ENCODE measurements around the gene UBR2. TPM values are rescaled to one million over a fixed set of nuclear protein-coding genes. Genes with fewer than 3 reads are reported as not detected.

Gene UBR2
- total and polyA plus RNA-seq, 9 of the 15 experiments (the other 6 are each of a cell fraction or from before 2014, with no cell fraction given) = 9.1 to 38.9 (median 23.4) TPM

DNA sequence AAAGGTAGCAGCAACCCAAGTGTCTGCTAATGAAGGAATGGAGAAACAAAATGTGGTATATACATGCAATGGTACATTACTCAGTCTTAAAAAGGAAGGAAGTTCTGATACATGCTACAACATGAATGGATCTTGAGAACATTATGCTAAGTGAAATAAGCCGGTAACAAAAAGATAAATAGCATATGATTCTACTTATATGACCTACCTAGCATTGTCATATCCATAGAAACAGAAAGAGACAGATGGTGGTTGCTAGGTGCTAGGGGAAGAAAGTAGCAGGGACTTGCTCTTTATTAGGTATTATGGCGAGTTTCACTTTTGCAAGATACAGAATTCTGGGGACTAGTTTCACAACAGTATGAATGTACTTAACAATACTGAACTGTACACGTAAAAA, 46.6 kb downstream of the UBR2 start:
- DNase-seq (ENCODE audit: extremely low read depth in 1 of 4, low spot score in 3 of 4) = no peak
- H3K4me2 ChIP-seq (ENCODE audit: insufficient read depth, low read length) = no peak overlapping the region
- in situ Hi-C loops (cut with MboI) (no loop called here), intact Hi-C loops (cut with micrococcal nuclease) (no loop called here)
- no peaks in the 10 kb centered on the region for H3K79me2 ChIP-seq (ENCODE audit: control insufficient read depth, insufficient read depth, low read length)
- WGBS (ENCODE audit: insufficient coverage, low coverage, missing lambda C conversion rate) = 87% methylated on average over 3 of the region's 3 CpGs
- no peak overlapping the region for H3K27ac ChIP-seq (ENCODE audit: extremely low read depth, low read depth, low read length)
- H4K20me1 ChIP-seq (replicated peaks; ENCODE audit: control insufficient read depth, insufficient read depth, low read length) = no peaks in the 10 kb centered on the region
- H3K36me3 ChIP-seq (ENCODE audit: control insufficient read depth, insufficient read depth, low read length) = peaks cover 44% of the 10 kb centered on the region; the same call in 2 of the 3 replicates
- no peaks in the 10 kb centered on the region for H3K4me1 ChIP-seq (replicated peaks in 1 of 2; ENCODE audit: control insufficient read depth in 2 of 2, insufficient read depth in 2 of 2, low read length in 2 of 2)
- TF ChIP-seq, protein P1, sequence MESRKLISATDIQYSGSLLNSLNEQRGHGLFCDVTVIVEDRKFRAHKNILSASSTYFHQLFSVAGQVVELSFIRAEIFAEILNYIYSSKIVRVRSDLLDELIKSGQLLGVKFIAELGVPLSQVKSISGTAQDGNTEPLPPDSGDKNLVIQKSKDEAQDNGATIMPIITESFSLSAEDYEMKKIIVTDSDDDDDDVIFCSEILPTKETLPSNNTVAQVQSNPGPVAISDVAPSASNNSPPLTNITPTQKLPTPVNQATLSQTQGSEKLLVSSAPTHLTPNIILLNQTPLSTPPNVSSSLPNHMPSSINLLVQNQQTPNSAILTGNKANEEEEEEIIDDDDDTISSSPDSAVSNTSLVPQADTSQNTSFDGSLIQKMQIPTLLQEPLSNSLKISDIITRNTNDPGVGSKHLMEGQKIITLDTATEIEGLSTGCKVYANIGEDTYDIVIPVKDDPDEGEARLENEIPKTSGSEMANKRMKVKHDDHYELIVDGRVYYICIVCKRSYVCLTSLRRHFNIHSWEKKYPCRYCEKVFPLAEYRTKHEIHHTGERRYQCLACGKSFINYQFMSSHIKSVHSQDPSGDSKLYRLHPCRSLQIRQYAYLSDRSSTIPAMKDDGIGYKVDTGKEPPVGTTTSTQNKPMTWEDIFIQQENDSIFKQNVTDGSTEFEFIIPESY (CRISPR knock-in tag; IDR thresholded peaks at IDR 0.05) = no peak
- TF ChIP-seq CC2D1A (IDR thresholded peaks at IDR 0.05) (no peak), SREBF1 (IDR thresholded peaks at IDR 0.05; ENCODE audit: borderline replicate concordance, low read depth, low read length) (no peak), RBBP5 (IDR thresholded peaks at IDR 0.05; ENCODE audit: borderline replicate concordance, insufficient read depth, low read length, poor library complexity, severe bottlenecking) (no peak), FIP1L1 (IDR thresholded peaks at IDR 0.05; ENCODE audit: low read depth, low read length, poor library complexity, severe bottlenecking) (no peak), PURB (CRISPR knock-in tag; IDR thresholded peaks at IDR 0.05; ENCODE audit: low read depth) (no peak), ARID1B (IDR thresholded peaks at IDR 0.05) (no peak), NCOR1 (IDR thresholded peaks at IDR 0.05) (no peak), ZNF644 (tag; IDR thresholded peaks at IDR 0.05; ENCODE audit: low read depth) (no peak), IFI16 (CRISPR knock-in tag; IDR thresholded peaks at IDR 0.05) (no peak)
- TF ChIP-seq, protein P2, sequence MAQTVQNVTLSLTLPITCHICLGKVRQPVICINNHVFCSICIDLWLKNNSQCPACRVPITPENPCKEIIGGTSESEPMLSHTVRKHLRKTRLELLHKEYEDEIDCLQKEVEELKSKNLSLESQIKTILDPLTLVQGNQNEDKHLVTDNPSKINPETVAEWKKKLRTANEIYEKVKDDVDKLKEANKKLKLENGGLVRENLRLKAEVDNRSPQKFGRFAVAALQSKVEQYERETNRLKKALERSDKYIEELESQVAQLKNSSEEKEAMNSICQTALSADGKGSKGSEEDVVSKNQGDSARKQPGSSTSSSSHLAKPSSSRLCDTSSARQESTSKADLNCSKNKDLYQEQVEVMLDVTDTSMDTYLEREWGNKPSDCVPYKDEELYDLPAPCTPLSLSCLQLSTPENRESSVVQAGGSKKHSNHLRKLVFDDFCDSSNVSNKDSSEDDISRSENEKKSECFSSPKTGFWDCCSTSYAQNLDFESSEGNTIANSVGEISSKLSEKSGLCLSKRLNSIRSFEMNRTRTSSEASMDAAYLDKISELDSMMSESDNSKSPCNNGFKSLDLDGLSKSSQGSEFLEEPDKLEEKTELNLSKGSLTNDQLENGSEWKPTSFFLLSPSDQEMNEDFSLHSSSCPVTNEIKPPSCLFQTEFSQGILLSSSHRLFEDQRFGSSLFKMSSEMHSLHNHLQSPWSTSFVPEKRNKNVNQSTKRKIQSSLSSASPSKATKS (CRISPR knock-in tag; IDR thresholded peaks at IDR 0.05) = no peak
- TF ChIP-seq, protein P3, sequence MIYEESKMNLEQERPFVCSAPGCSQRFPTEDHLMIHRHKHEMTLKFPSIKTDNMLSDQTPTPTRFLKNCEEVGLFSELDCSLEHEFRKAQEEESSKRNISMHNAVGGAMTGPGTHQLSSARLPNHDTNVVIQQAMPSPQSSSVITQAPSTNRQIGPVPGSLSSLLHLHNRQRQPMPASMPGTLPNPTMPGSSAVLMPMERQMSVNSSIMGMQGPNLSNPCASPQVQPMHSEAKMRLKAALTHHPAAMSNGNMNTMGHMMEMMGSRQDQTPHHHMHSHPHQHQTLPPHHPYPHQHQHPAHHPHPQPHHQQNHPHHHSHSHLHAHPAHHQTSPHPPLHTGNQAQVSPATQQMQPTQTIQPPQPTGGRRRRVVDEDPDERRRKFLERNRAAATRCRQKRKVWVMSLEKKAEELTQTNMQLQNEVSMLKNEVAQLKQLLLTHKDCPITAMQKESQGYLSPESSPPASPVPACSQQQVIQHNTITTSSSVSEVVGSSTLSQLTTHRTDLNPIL (CRISPR knock-in tag; IDR thresholded peaks at IDR 0.05) = no peak
- TF ChIP-seq, protein P4, sequence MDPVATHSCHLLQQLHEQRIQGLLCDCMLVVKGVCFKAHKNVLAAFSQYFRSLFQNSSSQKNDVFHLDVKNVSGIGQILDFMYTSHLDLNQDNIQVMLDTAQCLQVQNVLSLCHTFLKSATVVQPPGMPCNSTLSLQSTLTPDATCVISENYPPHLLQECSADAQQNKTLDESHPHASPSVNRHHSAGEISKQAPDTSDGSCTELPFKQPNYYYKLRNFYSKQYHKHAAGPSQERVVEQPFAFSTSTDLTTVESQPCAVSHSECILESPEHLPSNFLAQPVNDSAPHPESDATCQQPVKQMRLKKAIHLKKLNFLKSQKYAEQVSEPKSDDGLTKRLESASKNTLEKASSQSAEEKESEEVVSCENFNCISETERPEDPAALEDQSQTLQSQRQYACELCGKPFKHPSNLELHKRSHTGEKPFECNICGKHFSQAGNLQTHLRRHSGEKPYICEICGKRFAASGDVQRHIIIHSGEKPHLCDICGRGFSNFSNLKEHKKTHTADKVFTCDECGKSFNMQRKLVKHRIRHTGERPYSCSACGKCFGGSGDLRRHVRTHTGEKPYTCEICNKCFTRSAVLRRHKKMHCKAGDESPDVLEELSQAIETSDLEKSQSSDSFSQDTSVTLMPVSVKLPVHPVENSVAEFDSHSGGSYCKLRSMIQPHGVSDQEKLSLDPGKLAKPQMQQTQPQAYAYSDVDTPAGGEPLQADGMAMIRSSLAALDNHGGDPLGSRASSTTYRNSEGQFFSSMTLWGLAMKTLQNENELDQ (CRISPR knock-in tag; IDR thresholded peaks at IDR 0.05; ENCODE audit: borderline replicate concordance) = no peak
- no peak overlapping the region for H3K9ac ChIP-seq (ENCODE audit: insufficient read depth in 1 of 2, low read depth in 2 of 2, low read length in 2 of 2)
- FAIRE-seq = no peak
- no TSS peak for BruUV-seq (replicated peaks)
- H3K9me1 ChIP-seq (ENCODE audit: control insufficient read depth, insufficient read depth, low read length) = no peaks in the 10 kb centered on the region
- ChIA-PET POLR2A (interaction anchor here (1.2 kb wide), 1 partner anchor 22 kb away, joined by 3 read pairs; no protein-coding TSS in a partner anchor), CTCF (ENCODE audit: low intra/inter-chr PET ratio) (no interaction called here)
- no peak for ATAC-seq
- H2AFZ ChIP-seq (ENCODE audit: low read depth, low read length) = no peak overlapping the region
- H3K9me3 ChIP-seq (replicated peaks; ENCODE audit: control insufficient read depth, insufficient read depth, low read depth, low read length) = no peaks in the 10 kb centered on the region
- H3K4me3 ChIP-seq = no peak overlapping the region
- no peaks in the 10 kb centered on the region for H3K27me3 ChIP-seq (ENCODE audit: control insufficient read depth in 2 of 2, insufficient read depth in 2 of 2, low read length in 2 of 2)
